ENCODE data around the gene ACACA.

GRCh38 chr17:37405955-37406634 is 541 bp downstream of the ACACA start:
- no peak for TF ChIP-seq GLIS3 (CRISPR knock-in tag; IDR thresholded peaks at IDR 0.05)
- no peak for TF ChIP-seq SNAI2 (CRISPR knock-in tag; IDR thresholded peaks at IDR 0.05)
- TF ChIP-seq CSDC2 (CRISPR knock-in tag; IDR thresholded peaks at IDR 0.05): no peak
- no peak for TF ChIP-seq ZFP30 (CRISPR knock-in tag; IDR thresholded peaks at IDR 0.05)
- no peak for TF ChIP-seq TCF4 (CRISPR knock-in tag; IDR thresholded peaks at IDR 0.05; ENCODE audit: borderline replicate concordance)
- TF ChIP-seq PATZ1 (CRISPR knock-in tag; IDR thresholded peaks at IDR 0.05; ENCODE audit: borderline replicate concordance): no peak
- no peak for TF ChIP-seq ARNTL (CRISPR knock-in tag; IDR thresholded peaks at IDR 0.05; ENCODE audit: borderline replicate concordance, low read depth)
- TF ChIP-seq CREB5 (CRISPR knock-in tag; IDR thresholded peaks at IDR 0.05; ENCODE audit: low read depth): no peak
- TF ChIP-seq TOX (CRISPR knock-in tag; IDR thresholded peaks at IDR 0.05; ENCODE audit: borderline replicate concordance): no peak
- no peak for TF ChIP-seq POU6F1 (CRISPR knock-in tag; IDR thresholded peaks at IDR 0.05; ENCODE audit: borderline replicate concordance, low read depth)
